Tibial nerve (tissue), 4 donors: Measurements from ENCODE around the gene TSPAN3.

Experiments
- EP300 ChIP-seq, 2 donors: sonication (generic); formaldehyde crosslinking; IDR thresholded peaks; one replicate each; pipeline ENCODE4 v1.6.1; 2017; ENCODE audit warnings: antibody characterized with exemption in 2 of 2, mild to moderate bottlenecking in 1 of 2
- POLR2A ChIP-seq, 2 donors: fragments of 450-650 bp; IDR thresholded peaks; one replicate each; pipeline ENCODE4 v1.6.1; 2017; ENCODE audit warnings: antibody characterized with exemption in 2 of 2, mild to moderate bottlenecking in 2 of 2, moderate library complexity in 2 of 2
- TF ChIP-seq, protein P1 (sequence below), 5 experiments: fragments of 200-600 bp in 3 of 5; fragments of 450-650 bp in 2 of 5; sonication (generic) in 3 of 5; IDR thresholded peaks; one replicate each; pipeline ENCODE4 v1.5.1; 2016 to 2019; ENCODE audit warnings: antibody characterized with exemption in 5 of 5, mild to moderate bottlenecking in 3 of 5, moderate library complexity in 2 of 5

GRCh38 chr15:77075528-77075927 is 4.6 kb upstream of the TSPAN3 start:
- TF ChIP-seq, protein P1, sequence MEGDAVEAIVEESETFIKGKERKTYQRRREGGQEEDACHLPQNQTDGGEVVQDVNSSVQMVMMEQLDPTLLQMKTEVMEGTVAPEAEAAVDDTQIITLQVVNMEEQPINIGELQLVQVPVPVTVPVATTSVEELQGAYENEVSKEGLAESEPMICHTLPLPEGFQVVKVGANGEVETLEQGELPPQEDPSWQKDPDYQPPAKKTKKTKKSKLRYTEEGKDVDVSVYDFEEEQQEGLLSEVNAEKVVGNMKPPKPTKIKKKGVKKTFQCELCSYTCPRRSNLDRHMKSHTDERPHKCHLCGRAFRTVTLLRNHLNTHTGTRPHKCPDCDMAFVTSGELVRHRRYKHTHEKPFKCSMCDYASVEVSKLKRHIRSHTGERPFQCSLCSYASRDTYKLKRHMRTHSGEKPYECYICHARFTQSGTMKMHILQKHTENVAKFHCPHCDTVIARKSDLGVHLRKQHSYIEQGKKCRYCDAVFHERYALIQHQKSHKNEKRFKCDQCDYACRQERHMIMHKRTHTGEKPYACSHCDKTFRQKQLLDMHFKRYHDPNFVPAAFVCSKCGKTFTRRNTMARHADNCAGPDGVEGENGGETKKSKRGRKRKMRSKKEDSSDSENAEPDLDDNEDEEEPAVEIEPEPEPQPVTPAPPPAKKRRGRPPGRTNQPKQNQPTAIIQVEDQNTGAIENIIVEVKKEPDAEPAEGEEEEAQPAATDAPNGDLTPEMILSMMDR (IDR thresholded peaks at IDR 0.05): no peak
- no peak for TF ChIP-seq EP300 (IDR thresholded peaks at IDR 0.05)
- no peak for TF ChIP-seq POLR2A (IDR thresholded peaks at IDR 0.05)
